ENCODE measurements around the gene DLG2.

The DLG2 gene

GRCh38 chr11:83858694-83859093, 1768.5 kb downstream of the DLG2 start:
- no peak for DNase-seq

GRCh38 chr11:83855237-83855636, 1771.9 kb downstream of the DLG2 start:
- DNase-seq, result no peak

GRCh38 chr11:83852775-83853442, 1774.2 kb downstream of the DLG2 start:
- DNase-seq, result no peak

GRCh38 chr11:83852012-83852411, 1775.1 kb downstream of the DLG2 start:
- no peak for DNase-seq

GRCh38 chr11:83847467-83848034, 1779.6 kb downstream of the DLG2 start:
- DNase-seq, result no peak

- DNase-seq, result no peak
Observed at GRCh38 chr11:83845797-83846196, 1781.3 kb downstream of the DLG2 start.

GRCh38 chr11:83840326-83840725, 1786.8 kb downstream of the DLG2 start:
- no peak for DNase-seq

GRCh38 chr11:83836883-83837654, 1790.1 kb downstream of the DLG2 start:
- DNase-seq, result peak; percentile 55

GRCh38 chr11:83836065-83836464, 1791.1 kb downstream of the DLG2 start:
- DNase-seq, result no peak

GRCh38 chr11:83835423-83835822, 1791.7 kb downstream of the DLG2 start:
- DNase-seq, result no peak

- no peak for DNase-seq
Observed at GRCh38 chr11:83831929-83832328, 1795.2 kb downstream of the DLG2 start.

- DNase-seq, result peak; percentile 55
Observed at GRCh38 chr11:83827940-83828554, 1799.1 kb downstream of the DLG2 start.

- peak; percentile 87 for DNase-seq
Observed at GRCh38 chr11:83827520-83827919, 1799.6 kb downstream of the DLG2 start.

GRCh38 chr11:83826078-83826477, 1801.1 kb downstream of the DLG2 start:
- DNase-seq, result no peak

GRCh38 chr11:83823461-83824025, 1803.6 kb downstream of the DLG2 start:
- DNase-seq, result peak; percentile 28

GRCh38 chr11:83819931-83820549, 1807.1 kb downstream of the DLG2 start:
- DNase-seq, result peak; percentile 74

- DNase-seq, result peak; percentile 65
Observed at GRCh38 chr11:83818349-83818748, 1808.8 kb downstream of the DLG2 start.

GRCh38 chr11:83816572-83817187, 1810.5 kb downstream of the DLG2 start:
- peak; percentile 28 for DNase-seq

- DNase-seq, result peak; percentile 16
Observed at GRCh38 chr11:83815736-83816135, 1811.4 kb downstream of the DLG2 start.

- DNase-seq, result no peak
Observed at GRCh38 chr11:83813296-83813695, 1813.8 kb downstream of the DLG2 start.

- DNase-seq, result no peak
Observed at GRCh38 chr11:83809274-83809673, 1817.9 kb downstream of the DLG2 start.

- DNase-seq, result no peak
Observed at GRCh38 chr11:83801799-83802198, 1825.3 kb downstream of the DLG2 start.

Measured in fibroblast of skin of right biceps (primary cell).